ENCODE data around the gene KRTAP5-3.
"Not testable (repeated sequence)": the region's sequence is repeated elsewhere in the genome, so short reads cannot be mapped to it uniquely, and the experiment has no call there.

The KRTAP5-3 gene

GRCh38 chr11:1589191-1589963 is 18.9 kb downstream of the KRTAP5-3 start:
- peak; percentile 66 for TF ChIP-seq FOXP2 (optimal IDR thresholded peaks at IDR 0.05; ENCODE audit: borderline replicate concordance, extremely low read depth, extremely low read length, insufficient read depth)
- TF ChIP-seq REST (IDR thresholded peaks at IDR 0.05; ENCODE audit: insufficient read depth in 1 of 2, low read depth in 2 of 2, low read length in 2 of 2) = peak in 1 of 2 experiments; percentile 50; a peak in 1 of 4 replicates

- TF ChIP-seq TAF1 (IDR thresholded peaks at IDR 0.05; ENCODE audit: borderline replicate concordance, insufficient read depth, low read length) = no peak
- TF ChIP-seq REST (IDR thresholded peaks at IDR 0.05; ENCODE audit: insufficient read depth in 1 of 2, low read depth in 2 of 2, low read length in 2 of 2) = no peak
- no peak for TF ChIP-seq FOXP2 (optimal IDR thresholded peaks at IDR 0.05; ENCODE audit: borderline replicate concordance, extremely low read depth, extremely low read length, insufficient read depth)
- TF ChIP-seq POLR2AphosphoS5 (IDR thresholded peaks at IDR 0.05; ENCODE audit: low read depth, low read length) = no peak
- no peak for TF ChIP-seq SIN3A (IDR thresholded peaks at IDR 0.05; ENCODE audit: borderline replicate concordance, insufficient read depth, low read length)
These were observed 21.6 kb downstream of the KRTAP5-3 start for GRCh38 chr11:1586699-1587098.

DNA sequence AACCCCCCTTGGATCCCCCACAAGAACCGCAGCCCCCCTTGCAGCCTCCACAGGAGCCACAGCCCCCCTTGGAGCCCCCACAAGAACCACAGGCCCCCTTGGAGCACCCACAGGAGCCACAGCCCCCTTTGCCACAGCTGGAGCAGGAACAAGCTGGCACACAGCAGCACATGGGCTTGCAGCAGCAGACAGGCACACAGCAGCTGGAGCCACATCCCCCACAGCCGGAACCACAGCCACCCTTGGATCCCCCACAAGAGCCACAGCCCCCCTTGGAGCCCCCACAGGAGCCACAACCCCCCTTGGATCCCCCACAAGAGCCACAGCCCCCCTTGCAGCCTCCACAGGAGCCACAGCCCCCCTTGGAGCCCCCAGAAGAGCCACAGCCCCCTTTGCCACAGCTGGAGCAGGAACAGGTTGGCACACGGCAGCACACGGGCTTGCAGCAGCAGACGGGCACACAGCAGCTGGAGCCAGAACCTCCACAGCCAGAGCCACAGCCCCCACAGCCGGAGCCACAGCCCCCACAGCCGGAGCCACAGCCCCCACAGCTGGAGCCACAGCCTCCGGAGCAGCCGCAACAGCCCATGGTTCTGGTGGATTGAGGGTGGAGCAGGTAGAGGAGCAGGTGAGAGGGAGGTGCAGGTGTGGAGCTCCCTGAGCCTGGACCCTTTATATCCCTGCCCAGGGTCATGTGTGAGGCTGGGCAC is 23.4 kb downstream of the KRTAP5-3 start, which contains the start of gene KRTAP5-1:
Gene KRTAP5-1 (minus strand): TSS at position 623 of the 710 bp plus-strand sequence. CDS start 34 bp downstream, at position 589.
- not testable (repeated sequence) for TF ChIP-seq SIN3A (IDR thresholded peaks at IDR 0.05; ENCODE audit: borderline replicate concordance, insufficient read depth, low read length); FOXP2 (optimal IDR thresholded peaks at IDR 0.05; ENCODE audit: borderline replicate concordance, extremely low read depth, extremely low read length, insufficient read depth); POLR2AphosphoS5 (IDR thresholded peaks at IDR 0.05; ENCODE audit: low read depth, low read length)

DNA sequence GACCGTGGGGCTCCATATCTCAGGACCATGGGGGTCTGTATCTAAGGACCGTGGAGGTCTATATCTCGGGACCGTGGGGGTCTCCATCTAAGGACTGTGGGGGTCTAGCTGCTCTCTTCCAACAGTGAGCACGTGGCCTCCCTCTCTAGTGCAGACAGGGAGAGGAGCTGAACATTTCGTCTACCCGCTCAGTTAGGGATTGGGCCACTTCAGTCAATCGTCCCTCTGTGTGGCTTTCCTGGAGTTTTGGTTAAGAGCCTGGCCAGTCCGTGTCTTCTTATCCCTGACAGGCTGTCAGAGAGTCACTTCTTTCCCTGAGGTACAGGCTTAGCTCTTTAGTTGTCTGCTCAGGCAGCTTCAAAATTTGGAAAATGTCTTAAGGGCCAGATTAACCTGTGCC is 26.3 kb downstream of the KRTAP5-3 start:
- TF ChIP-seq FOXP2 (optimal IDR thresholded peaks at IDR 0.05; ENCODE audit: borderline replicate concordance, extremely low read depth, extremely low read length, insufficient read depth) (no peak), TAF1 (IDR thresholded peaks at IDR 0.05; ENCODE audit: borderline replicate concordance, insufficient read depth, low read length) (no peak), POLR2AphosphoS5 (IDR thresholded peaks at IDR 0.05; ENCODE audit: low read depth, low read length) (no peak), SIN3A (IDR thresholded peaks at IDR 0.05; ENCODE audit: borderline replicate concordance, insufficient read depth, low read length) (no peak), REST (IDR thresholded peaks at IDR 0.05; ENCODE audit: insufficient read depth in 1 of 2, low read depth in 2 of 2, low read length in 2 of 2) (no peak)

DNA sequence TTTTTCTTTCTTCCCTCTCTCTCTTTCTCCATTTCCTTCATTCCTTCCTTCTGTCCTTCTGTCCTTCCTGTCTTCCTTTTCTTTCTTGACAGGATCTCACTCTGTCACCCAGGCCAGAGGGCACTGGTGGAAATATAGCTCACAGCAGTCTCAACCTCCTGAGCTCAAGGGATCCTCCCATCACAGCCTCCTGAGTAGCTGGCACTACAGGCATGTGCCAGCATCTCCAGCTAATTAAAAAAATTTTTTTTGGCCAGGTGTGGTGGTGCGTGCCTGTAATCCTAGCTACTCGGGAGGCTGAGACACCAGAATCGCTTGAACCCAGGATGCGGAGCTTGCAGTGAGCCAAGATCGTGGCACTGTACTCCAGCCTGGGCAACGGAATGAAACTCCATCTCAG is 31.4 kb downstream of the KRTAP5-3 start:
- no peak for TF ChIP-seq SIN3A (IDR thresholded peaks at IDR 0.05; ENCODE audit: borderline replicate concordance, insufficient read depth, low read length)
- TF ChIP-seq FOXP2 (optimal IDR thresholded peaks at IDR 0.05; ENCODE audit: borderline replicate concordance, extremely low read depth, extremely low read length, insufficient read depth) = no peak
- TF ChIP-seq TAF1 (IDR thresholded peaks at IDR 0.05; ENCODE audit: borderline replicate concordance, insufficient read depth, low read length) = no peak
- no peak for TF ChIP-seq REST (IDR thresholded peaks at IDR 0.05; ENCODE audit: insufficient read depth in 1 of 2, low read depth in 2 of 2, low read length in 2 of 2)
- no peak for TF ChIP-seq POLR2AphosphoS5 (IDR thresholded peaks at IDR 0.05; ENCODE audit: low read depth, low read length)
